ENCODE results near the gene CLEC18B. TPM values are rescaled to one million over a fixed set of nuclear protein-coding genes. Genes with fewer than 3 reads are reported as not detected.
"Not testable (repeated sequence)": the region's sequence is repeated elsewhere in the genome, so short reads cannot be mapped to it uniquely, and the experiment has no call there.

CLEC18B gene
- 1 to 10 TPM in 1 of 2 donors, not detected in 1; 1.4 TPM for total RNA-seq

DNA sequence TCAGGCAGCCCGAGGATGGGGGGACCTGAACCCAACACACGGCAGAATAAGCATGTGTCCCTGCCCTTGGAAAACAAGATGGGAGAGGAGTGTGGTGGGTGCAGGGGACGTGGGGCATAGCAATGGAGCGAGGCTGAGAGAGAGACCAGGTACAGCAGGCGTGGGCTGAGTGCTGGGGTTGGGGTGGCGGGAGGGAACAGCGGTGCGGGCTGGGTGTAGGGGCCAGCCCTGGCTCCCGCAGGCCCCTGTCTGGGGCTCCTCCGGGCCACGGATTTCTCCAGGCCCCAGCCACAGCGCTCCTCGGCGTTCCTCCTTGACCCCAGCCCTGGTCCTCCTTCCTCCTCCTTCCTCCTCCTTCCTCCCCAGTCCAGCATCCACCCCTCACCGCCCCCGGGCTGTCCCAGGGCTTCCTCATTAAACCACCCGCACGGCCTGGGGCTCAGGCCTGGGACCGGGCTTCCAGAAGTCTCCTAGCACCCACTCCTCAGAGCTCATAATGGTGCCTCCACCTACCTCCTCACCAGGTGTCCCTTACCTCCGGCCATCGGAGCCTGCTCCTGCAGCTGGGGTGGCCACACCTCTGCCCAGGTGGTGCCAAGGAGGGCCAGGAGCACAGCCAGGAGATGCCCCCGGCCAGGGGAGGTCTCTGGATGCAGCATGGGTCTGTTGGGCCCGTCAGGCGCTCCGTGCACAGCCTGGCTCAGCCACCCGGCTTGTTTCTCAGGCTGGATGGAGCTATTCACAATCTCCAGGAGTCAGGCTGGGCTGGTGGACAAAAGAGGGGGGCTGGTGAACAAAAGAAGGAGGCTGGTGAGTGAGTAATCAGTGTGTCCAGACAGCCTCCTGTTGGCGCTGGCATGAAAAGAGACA is at the start of gene CLEC18B:
Gene CLEC18B, minus strand, starts transcription at position 867 of the 870 bp plus-strand sequence. Its CDS starts 208 bp downstream, at position 659.
- not testable (repeated sequence) for ATAC-seq (ENCODE audit: insufficient number of reproducible peaks, low FRiP score, low read depth)

DNA sequence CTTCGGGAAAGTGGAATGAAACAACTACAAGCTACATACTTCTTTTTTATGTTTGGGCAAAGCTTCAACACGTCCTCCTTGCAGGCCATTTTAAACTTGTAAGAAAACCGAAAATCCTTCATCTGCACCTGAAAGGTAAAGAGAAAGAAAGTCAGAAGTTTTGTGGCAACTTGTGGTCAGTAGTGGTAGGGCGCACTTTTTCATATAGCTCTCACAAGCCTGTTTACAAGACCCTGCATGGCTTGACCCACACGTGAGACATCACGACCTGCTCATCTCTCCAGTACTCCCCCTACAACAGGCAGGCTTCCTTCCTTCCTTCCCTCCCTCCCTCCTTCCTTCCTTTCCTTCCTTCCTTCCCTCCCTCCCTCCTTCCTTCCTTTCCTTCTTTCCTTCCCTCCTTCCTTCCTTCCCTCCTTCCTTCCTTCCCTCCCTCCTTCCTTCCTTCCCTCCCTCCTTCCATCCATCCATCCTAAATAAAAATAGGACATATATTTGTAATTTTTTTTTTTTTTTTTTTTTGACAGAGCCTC is 48.7 kb upstream of the CLEC18B start:
- no peak overlapping the region for H3K27ac ChIP-seq
- H3K9me3 ChIP-seq, result no peaks in the 10 kb centered on the region
- DNase-seq (ENCODE audit: low spot score), result no peak
- H3K27me3 ChIP-seq (replicated peaks; ENCODE audit: insufficient read depth), result no peaks in the 10 kb centered on the region
- TF ChIP-seq, protein P1, sequence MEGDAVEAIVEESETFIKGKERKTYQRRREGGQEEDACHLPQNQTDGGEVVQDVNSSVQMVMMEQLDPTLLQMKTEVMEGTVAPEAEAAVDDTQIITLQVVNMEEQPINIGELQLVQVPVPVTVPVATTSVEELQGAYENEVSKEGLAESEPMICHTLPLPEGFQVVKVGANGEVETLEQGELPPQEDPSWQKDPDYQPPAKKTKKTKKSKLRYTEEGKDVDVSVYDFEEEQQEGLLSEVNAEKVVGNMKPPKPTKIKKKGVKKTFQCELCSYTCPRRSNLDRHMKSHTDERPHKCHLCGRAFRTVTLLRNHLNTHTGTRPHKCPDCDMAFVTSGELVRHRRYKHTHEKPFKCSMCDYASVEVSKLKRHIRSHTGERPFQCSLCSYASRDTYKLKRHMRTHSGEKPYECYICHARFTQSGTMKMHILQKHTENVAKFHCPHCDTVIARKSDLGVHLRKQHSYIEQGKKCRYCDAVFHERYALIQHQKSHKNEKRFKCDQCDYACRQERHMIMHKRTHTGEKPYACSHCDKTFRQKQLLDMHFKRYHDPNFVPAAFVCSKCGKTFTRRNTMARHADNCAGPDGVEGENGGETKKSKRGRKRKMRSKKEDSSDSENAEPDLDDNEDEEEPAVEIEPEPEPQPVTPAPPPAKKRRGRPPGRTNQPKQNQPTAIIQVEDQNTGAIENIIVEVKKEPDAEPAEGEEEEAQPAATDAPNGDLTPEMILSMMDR (IDR thresholded peaks at IDR 0.05), result no peak
- H3K36me3 ChIP-seq, result peaks cover 63% of the 10 kb centered on the region
- H3K4me1 ChIP-seq (ENCODE audit: control insufficient read depth in 1 of 2, low read depth in 2 of 2), result no peaks in the 10 kb centered on the region
- H3K4me3 ChIP-seq, result no peak overlapping the region
- ATAC-seq (ENCODE audit: insufficient number of reproducible peaks, low FRiP score, low read depth), result no peak

More for the DNA sequence above, at the start of gene CLEC18B:
- not testable (repeated sequence) for DNase-seq (ENCODE audit: low spot score); H3K4me1 ChIP-seq (ENCODE audit: control insufficient read depth in 1 of 2, low read depth in 2 of 2); H3K4me3 ChIP-seq; H3K9me3 ChIP-seq; H3K27me3 ChIP-seq (replicated peaks; ENCODE audit: insufficient read depth); H3K36me3 ChIP-seq; H3K27ac ChIP-seq

DNA sequence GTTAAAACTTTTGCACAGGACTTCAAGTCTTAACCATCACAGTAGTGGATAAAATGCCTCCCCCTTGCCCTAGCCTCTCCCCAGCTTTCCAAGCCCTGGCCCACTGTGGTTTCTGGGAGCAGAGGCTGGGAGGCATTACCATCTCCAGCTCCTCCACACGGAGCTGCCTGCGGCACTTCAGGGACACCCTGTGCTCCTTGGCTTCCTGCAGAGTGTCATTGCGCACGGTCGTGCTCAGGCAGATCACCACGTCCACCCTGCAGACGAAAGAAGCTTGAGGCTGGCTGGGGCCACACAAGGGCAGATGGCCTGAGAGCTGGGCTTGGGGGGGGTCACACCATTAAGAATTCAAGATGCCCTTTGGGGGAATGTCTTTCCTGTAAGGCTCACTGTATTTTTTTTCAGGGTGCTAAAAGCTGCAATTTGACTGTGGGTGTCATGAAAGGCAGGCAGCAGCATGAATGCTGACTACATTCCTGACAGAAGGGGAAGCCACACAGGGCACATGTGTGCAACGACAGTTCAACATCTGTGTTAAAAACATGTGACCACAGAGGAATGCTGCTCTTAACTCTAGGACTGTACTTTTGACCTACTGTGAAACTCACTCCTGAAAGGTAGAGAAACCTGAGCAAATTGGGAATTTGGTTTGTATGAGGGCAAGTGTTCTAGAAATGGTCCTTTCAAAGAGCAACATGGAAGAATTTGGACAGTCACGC is 47.7 kb upstream of the CLEC18B start:
- H3K9me3 ChIP-seq, result no peaks in the 10 kb centered on the region
- ATAC-seq (ENCODE audit: insufficient number of reproducible peaks, low FRiP score, low read depth) (no peak), DNase-seq (ENCODE audit: low spot score) (no peak)
- no peaks in the 10 kb centered on the region for H3K27me3 ChIP-seq (replicated peaks; ENCODE audit: insufficient read depth)
- H3K4me1 ChIP-seq (ENCODE audit: control insufficient read depth in 1 of 2, low read depth in 2 of 2), result no peaks in the 10 kb centered on the region
- no peak overlapping the region for H3K27ac ChIP-seq
- TF ChIP-seq, protein P1 (IDR thresholded peaks at IDR 0.05), result no peak
- H3K4me3 ChIP-seq, result no peak overlapping the region
- H3K36me3 ChIP-seq, result peaks cover 65% of the 10 kb centered on the region

DNA sequence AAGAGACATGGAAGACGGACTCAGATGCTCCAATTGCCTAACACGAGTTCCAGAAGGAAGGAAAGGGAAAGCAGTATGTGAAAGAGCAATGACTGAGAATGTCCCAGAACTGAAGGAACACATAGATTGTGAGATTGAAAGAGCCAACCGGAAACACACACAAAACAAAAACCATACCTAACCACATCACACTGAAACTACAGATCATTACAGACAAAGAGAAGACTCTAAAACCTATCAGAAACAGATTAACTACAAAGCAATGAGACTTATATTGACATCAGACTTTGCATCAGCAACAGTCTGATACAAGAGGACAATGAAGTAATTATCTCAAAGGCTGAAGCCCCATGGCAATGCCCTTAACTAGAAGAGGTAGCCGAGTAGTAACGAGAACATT is 45.6 kb upstream of the CLEC18B start:
- TF ChIP-seq, protein P1 (IDR thresholded peaks at IDR 0.05), result no peak
- DNase-seq (ENCODE audit: low spot score), result no peak
- Histone ChIP-seq H3K36me3 (peaks cover 73% of the 10 kb centered on the region), H3K9me3 (no peaks in the 10 kb centered on the region), H3K4me1 (ENCODE audit: control insufficient read depth in 1 of 2, low read depth in 2 of 2) (no peaks in the 10 kb centered on the region), H3K4me3 (no peak overlapping the region), H3K27ac (no peak overlapping the region), H3K27me3 (replicated peaks; ENCODE audit: insufficient read depth) (no peaks in the 10 kb centered on the region)
- ATAC-seq (ENCODE audit: insufficient number of reproducible peaks, low FRiP score, low read depth), result no peak

DNA sequence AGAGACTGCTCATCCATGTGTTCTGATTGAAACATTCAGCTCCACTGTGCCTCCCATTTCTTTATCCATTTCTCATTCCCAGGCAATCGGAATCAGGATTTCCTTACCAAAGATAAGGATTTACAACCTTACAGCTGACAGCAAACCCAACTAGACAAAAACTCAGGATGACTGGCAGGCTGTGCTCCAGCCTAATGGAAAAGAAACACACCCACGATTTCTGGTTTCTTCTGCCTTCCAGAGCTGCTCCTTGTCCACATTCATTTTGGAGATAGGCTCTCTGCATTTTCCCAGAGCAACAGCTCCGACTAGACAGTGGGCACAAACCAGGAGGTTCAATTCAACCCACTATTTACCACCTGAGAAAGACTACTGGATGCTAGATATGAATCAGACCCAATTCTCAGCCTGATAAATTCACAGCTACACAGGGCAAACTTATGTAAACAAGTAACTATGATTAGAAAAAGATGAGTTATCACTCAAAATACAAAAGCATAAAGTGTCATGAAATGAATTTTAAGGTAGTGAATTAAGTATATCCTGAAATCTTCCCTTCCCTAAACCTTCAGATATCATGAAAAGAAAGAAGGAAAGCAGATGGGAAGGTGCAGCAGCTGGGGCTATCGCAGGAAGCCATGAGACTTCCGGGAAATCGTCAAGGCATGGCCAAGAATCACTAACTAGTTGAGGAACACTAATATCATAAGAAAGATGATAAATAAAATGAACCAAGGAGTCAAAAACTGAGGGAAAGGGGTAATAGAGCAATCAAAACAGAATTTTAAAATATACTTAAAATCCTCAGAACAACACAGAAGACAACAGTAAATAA is 44.8 kb upstream of the CLEC18B start:
- TF ChIP-seq, protein P1 (IDR thresholded peaks at IDR 0.05), result no peak
- no peaks in the 10 kb centered on the region for H3K9me3 ChIP-seq
- DNase-seq (ENCODE audit: low spot score) (no peak), ATAC-seq (ENCODE audit: insufficient number of reproducible peaks, low FRiP score, low read depth) (no peak)
- H3K36me3 ChIP-seq, result peaks cover 72% of the 10 kb centered on the region
- no peak overlapping the region for H3K27ac ChIP-seq
- H3K4me3 ChIP-seq, result no peak overlapping the region
- no peaks in the 10 kb centered on the region for H3K4me1 ChIP-seq (ENCODE audit: control insufficient read depth in 1 of 2, low read depth in 2 of 2)
- no peaks in the 10 kb centered on the region for H3K27me3 ChIP-seq (replicated peaks; ENCODE audit: insufficient read depth)

Data from thoracic aorta (tissue), 2 donors.